Gastrocnemius medialis (tissue), 4 donors: ENCODE results near the gene TLDC2. TPM values are rescaled to one million over a fixed set of nuclear protein-coding genes. Genes with fewer than 3 reads are reported as not detected.
"Not testable (repeated sequence)": the region's sequence is repeated elsewhere in the genome, so short reads cannot be mapped to it uniquely, and the experiment has no call there.

Experiments
- ATAC-seq, 2 donors: fragments of 150-250 bp; one replicate each; pipeline ENCODE4 v1.9.1; 2016
- DNase-seq, 2 donors: peaks; one replicate each; pipeline ENCODE4 v3.0.0-alpha.2; 2019
- H3K27ac ChIP-seq, 4 donors: fragments of 200-600 bp; sonication (generic); 1 replicate in 1 of 4; 2 replicates in 3 of 4; pipeline ENCODE4 v1.5.1; 2016 to 2018; ENCODE audit warnings: mild to moderate bottlenecking in 2 of 4, moderate library complexity in 1 of 4
- H3K27me3 ChIP-seq, 3 donors: fragments of 200-600 bp; sonication (generic) in 2 of 3; 1 replicate in 1 of 3; 2 replicates in 2 of 3; pipeline versions ENCODE4 v1.5.1 to v1.6.0; 2016 to 2019; ENCODE audit warnings: mild to moderate bottlenecking in 1 of 3, moderate library complexity in 1 of 3
- H3K36me3 ChIP-seq, 2 donors: fragments of 200-600 bp; sonication (generic) in 1 of 2; one replicate each; pipeline ENCODE4 v1.5.1; 2017 to 2018
- H3K4me1 ChIP-seq, 2 donors: fragments of 200-600 bp; sonication (generic) in 1 of 2; one replicate each; pipeline ENCODE4 v1.5.1; 2016 to 2017; ENCODE audit warnings: mild to moderate bottlenecking in 2 of 2
- H3K4me3 ChIP-seq, 4 donors: fragments of 200-600 bp; sonication (generic) in 3 of 4; 1 replicate in 1 of 4; 2 replicates in 3 of 4; pipeline ENCODE4 v1.5.1; 2016 to 2019; ENCODE audit warnings: mild to moderate bottlenecking in 2 of 4
- H3K9me3 ChIP-seq, 3 donors: fragments of 200-600 bp; sonication (generic) in 2 of 3; 1 replicate in 1 of 3; 2 replicates in 2 of 3; pipeline ENCODE4 v1.5.1; 2016 to 2019
- CTCF ChIP-seq, 5 experiments: fragments of 450-650 bp in 3 of 5; fragments of 200-600 bp in 2 of 5; sonication (generic) in 2 of 5; IDR thresholded peaks in 4 of 5; conservative IDR thresholded peaks in 1 of 5; 1 replicate in 4 of 5; 2 replicates in 1 of 5; pipeline ENCODE4 v1.5.1; 2016 to 2019; ENCODE audit warnings: antibody characterized with exemption in 5 of 5, mild to moderate bottlenecking in 3 of 5, moderate library complexity in 3 of 5
- POLR2A ChIP-seq, 2 donors: fragments of 450-650 bp; IDR thresholded peaks; one replicate each; pipeline ENCODE4 v1.6.1; 2017; ENCODE audit warnings: antibody characterized with exemption in 2 of 2, mild to moderate bottlenecking in 2 of 2, moderate library complexity in 2 of 2
- in situ Hi-C, 4 donors: fragments of 200-750 bp; cut with MboI; loops; one replicate each; pipeline versions ENCODE4 v1.15.0 to v1.8.0; 2017; ENCODE audit warnings: low sequenced_read_pairs in 4 of 4
- intact Hi-C: fragments of 100-400 bp; cut with DNase I; formaldehyde crosslinking; loops from one replicate; pipeline ENCODE4 v1.15.1; 2023; ENCODE audit warnings: low total_unique reads
- total RNA-seq, 4 donors: library from RNA; depleted of rRNA; stranded (reverse); fragments of >200 nt; gene quantifications; one replicate each; pipeline versions ENCODE4 v1.1.0 to v1.2.3, GENCODE V29; 2016

Gene TLDC2
- total RNA-seq, 4 donors from 2014 or later, result not detected

DNA sequence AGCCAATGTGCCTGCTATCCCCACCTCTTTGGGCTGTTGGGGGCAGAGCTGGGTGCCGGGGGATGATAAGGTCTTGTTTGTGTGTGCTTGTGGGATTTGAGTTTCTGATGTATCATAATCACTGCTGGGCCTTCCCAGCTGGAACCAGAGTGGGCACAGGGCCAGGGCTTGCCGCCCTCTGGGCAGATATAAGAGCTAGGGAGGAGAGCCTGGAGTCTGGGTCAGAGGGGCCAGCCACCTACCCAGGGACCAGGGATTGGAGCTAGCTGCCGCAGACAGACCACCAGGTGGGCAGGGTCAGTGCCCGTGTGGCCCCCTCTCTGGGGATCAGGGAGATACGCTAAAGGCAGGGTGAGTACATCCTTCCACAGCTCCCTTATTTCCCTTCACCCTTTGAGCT is 3.1 kb upstream of the TLDC2 start:
- Histone ChIP-seq H3K27me3 (no peaks in the 10 kb centered on the region), H3K36me3 (no peaks in the 10 kb centered on the region), H3K4me1 (no peaks in the 10 kb centered on the region), H3K9me3 (no peaks in the 10 kb centered on the region), H3K27ac (no peak overlapping the region), H3K4me3 (no peak overlapping the region)
- DNase-seq, result no peak
- ATAC-seq, result no peak
- intact Hi-C loops, result no loop called here
- TF ChIP-seq CTCF (IDR thresholded peaks at IDR 0.05 in 4 of 5, conservative IDR thresholded peaks at IDR 0.05 in 1 of 5) (no peak), POLR2A (IDR thresholded peaks at IDR 0.05) (no peak)
- in situ Hi-C loops, result no loop called here

DNA sequence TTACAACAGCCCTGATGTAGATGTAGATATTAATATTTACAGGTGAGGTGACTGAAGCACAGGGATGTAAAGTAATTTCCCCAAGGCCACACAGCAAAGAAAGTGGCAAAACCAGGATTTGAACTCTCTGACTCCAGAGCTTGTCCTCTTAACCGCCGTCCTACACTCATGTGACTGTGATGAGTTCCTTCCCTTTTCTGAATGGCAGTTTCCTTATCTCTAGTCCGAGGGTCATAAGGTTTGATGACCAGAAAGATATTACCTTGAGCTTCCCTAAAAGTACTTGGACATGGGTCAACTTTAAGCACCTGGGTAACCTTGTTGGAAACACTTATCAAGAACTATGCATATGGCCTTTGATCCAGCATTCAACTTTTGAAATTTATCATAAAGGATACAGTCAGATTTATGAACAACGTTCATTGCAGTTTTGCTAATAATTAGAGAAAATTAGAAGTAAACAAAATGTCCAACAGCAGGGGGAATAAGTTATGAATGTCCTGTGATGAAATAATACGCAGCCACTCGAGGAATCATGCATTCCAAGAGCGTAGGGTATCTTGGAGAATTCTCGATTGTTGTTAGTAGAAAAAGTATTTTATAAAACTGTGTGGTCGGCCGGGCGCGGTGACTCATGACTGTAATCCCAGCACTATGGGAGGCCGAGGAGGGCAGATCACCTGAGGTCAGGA is 2.3 kb upstream of the TLDC2 start:
- H3K27me3 ChIP-seq, result no peaks in the 10 kb centered on the region
- intact Hi-C loops, result no loop called here
- H3K9me3 ChIP-seq, result no peaks in the 10 kb centered on the region
- TF ChIP-seq CTCF (IDR thresholded peaks at IDR 0.05 in 4 of 5, conservative IDR thresholded peaks at IDR 0.05 in 1 of 5) (no peak), POLR2A (IDR thresholded peaks at IDR 0.05) (no peak)
- H3K4me1 ChIP-seq, result no peaks in the 10 kb centered on the region
- no peak overlapping the region for H3K4me3 ChIP-seq
- ATAC-seq, result no peak
- in situ Hi-C loops, result no loop called here
- H3K36me3 ChIP-seq, result no peaks in the 10 kb centered on the region
- DNase-seq, result no peak
- no peak overlapping the region for H3K27ac ChIP-seq

DNA sequence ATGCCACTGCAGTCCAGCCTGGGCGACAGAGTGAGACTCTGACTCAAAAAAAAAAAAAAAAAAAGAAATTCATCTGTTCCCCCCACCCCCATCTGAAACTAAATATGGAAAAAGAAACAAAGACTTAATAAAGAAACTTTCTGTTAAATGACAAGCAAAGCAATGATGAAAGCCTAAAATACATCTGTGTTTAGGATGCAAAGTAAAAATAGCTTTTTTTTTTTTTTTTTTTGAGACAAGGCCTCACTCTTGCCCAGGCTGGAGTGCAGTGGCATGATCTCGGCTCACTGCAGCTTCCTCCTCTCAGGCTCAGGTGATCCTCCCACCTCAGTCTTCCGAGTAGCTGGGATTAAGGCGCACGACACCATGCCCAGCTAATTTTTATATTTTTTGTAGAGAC is 845 bp upstream of the TLDC2 start:
- intact Hi-C loops, DNase-seq, H3K4me1 ChIP-seq, ATAC-seq, H3K4me3 ChIP-seq, H3K27me3 ChIP-seq, H3K9me3 ChIP-seq, in situ Hi-C loops, H3K36me3 ChIP-seq, H3K27ac ChIP-seq: not testable (repeated sequence)

DNA sequence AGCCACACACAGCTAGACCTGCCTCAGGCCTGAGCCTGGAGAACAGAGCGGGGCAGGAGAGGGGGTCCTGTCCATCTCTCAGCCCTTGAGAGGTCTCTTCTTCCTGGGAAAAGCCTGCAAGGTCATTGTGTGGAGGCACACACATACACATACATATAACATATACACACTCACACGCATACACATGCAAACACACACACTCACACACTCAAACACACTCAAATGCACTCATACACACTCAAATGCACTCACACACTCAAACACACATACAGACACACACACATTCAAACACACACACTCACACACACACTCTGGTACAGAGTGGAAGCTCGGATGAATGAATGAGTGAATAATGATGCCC is 515 bp downstream of the TLDC2 start:
- DNase-seq (no peak), ATAC-seq (no peak)
- intact Hi-C loops, result no loop called here
- H3K4me3 ChIP-seq, result no peak overlapping the region
- no peaks in the 10 kb centered on the region for H3K36me3 ChIP-seq
- no peak for TF ChIP-seq POLR2A (IDR thresholded peaks at IDR 0.05)
- TF ChIP-seq CTCF (IDR thresholded peaks at IDR 0.05 in 4 of 5, conservative IDR thresholded peaks at IDR 0.05 in 1 of 5), result no peak
- no peaks in the 10 kb centered on the region for H3K27me3 ChIP-seq
- no peak overlapping the region for H3K27ac ChIP-seq
- in situ Hi-C loops, result no loop called here
- no peaks in the 10 kb centered on the region for H3K9me3 ChIP-seq
- no peaks in the 10 kb centered on the region for H3K4me1 ChIP-seq

DNA sequence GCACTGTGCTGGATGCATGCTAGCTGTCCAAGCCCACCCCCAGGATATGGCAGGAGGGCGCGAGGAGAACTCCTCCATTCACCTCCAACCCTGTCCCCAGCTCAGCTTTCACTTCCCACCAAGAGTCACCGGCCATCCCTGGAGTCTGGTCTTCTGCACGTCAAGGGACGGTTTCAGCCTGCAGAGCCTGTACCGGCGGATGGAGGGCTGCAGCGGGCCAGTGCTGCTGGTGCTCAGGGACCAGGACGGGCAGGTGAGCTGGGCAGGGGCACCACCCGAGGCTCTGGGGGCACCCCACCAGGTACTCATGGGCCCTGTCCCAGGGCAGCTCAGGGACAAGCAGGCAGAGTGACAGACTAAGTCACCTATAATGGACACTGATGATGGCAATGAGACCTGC is 3.0 kb downstream of the TLDC2 start:
- Histone ChIP-seq H3K36me3 (no peaks in the 10 kb centered on the region), H3K4me1 (no peaks in the 10 kb centered on the region), H3K27ac (no peak overlapping the region), H3K9me3 (no peaks in the 10 kb centered on the region), H3K27me3 (no peaks in the 10 kb centered on the region), H3K4me3 (no peak overlapping the region)
- ATAC-seq, result no peak
- in situ Hi-C loops, result no loop called here
- DNase-seq, result no peak
- TF ChIP-seq CTCF (IDR thresholded peaks at IDR 0.05 in 4 of 5, conservative IDR thresholded peaks at IDR 0.05 in 1 of 5) (no peak), POLR2A (IDR thresholded peaks at IDR 0.05) (no peak)
- intact Hi-C loops, result no loop called here
